Endodermal cell (in vitro differentiated cells): ENCODE results near the gene CYSTM1. TPM values are rescaled to one million over a fixed set of nuclear protein-coding genes. Genes with fewer than 3 reads are reported as not detected.

Source experiments
- DNase-seq: peaks from one replicate; pipeline ENCODE4 v3.0.0-alpha.2; 2017
- H3K27ac ChIP-seq: 2 replicates; pipeline ENCODE4 v1.5.1; 2013; ENCODE audit warnings: mild to moderate bottlenecking, low read depth, low read length, moderate library complexity
- H3K27me3 ChIP-seq: 2 replicates; pipeline ENCODE4 v1.6.1; 2013; ENCODE audit warnings: mild to moderate bottlenecking, low read length, moderate library complexity; ENCODE audit not compliant: insufficient read depth, control insufficient read depth, poor library complexity, severe bottlenecking
- H3K36me3 ChIP-seq: 2 replicates; pipeline ENCODE4 v1.7.0; 2013; ENCODE audit warnings: mild to moderate bottlenecking, low read length, moderate library complexity; ENCODE audit not compliant: control insufficient read depth, insufficient read depth
- H3K4me1 ChIP-seq: one replicate; pipeline ENCODE4 v1.7.0; 2013; ENCODE audit warnings: low read length; ENCODE audit not compliant: control insufficient read depth, insufficient read depth
- H3K4me3 ChIP-seq: 2 replicates; pipeline ENCODE4 v1.5.1; 2013; ENCODE audit warnings: mild to moderate bottlenecking, low read length, moderate library complexity
- H3K9ac ChIP-seq: 2 replicates; pipeline ENCODE4 v1.6.1; 2013; ENCODE audit warnings: mild to moderate bottlenecking, low read length, moderate library complexity; ENCODE audit not compliant: poor library complexity, severe bottlenecking; ENCODE audit errors: extremely low read depth
- H3K9me3 ChIP-seq: 2 replicates; pipeline ENCODE4 v1.6.1; 2013; ENCODE audit warnings: mild to moderate bottlenecking, low read length, moderate library complexity; ENCODE audit not compliant: control insufficient read depth
- H3K27ac Mint-ChIP-seq: 2 replicates; pipeline ENCODE4 v1.8.0; 2020; ENCODE audit warnings: mixed read lengths
- H3K27me3 Mint-ChIP-seq: 2 replicates; pipeline ENCODE4 v1.8.0; 2021; ENCODE audit warnings: mild to moderate bottlenecking, mixed read lengths; ENCODE audit not compliant: insufficient read depth
- H3K36me3 Mint-ChIP-seq: 2 replicates; pipeline ENCODE4 v1.8.0; 2020; ENCODE audit warnings: low read depth, mixed read lengths
- H3K4me1 Mint-ChIP-seq: 2 replicates; pipeline ENCODE4 v1.8.0; 2020; ENCODE audit warnings: mixed read lengths
- H3K4me3 Mint-ChIP-seq: 2 replicates; pipeline ENCODE4 v1.8.0; 2020; ENCODE audit warnings: mild to moderate bottlenecking, moderate library complexity, mixed read lengths
- H3K9me3 Mint-ChIP-seq: 2 replicates; pipeline ENCODE4 v1.8.0; 2020; ENCODE audit warnings: mild to moderate bottlenecking, mixed read lengths
- CTCF ChIP-seq: fragments of 200-600 bp; sonication (generic); conservative IDR thresholded peaks from 2 replicates; pipeline ENCODE4 v1.5.0; 2021; ENCODE audit warnings: antibody characterized with exemption, mild to moderate bottlenecking
- WGBS, 2 experiments: methylation state at CpG; one replicate each; pipeline versions ENCODE4 v1.1.5 to v1.1.7; 2013; ENCODE audit warnings: missing lambda C conversion rate in 2 of 2, mixed read lengths in 1 of 2; ENCODE audit not compliant: insufficient coverage in 1 of 2, insufficient read length in 1 of 2; 5-methylcytosine and 5-hydroxymethylcytosine counted together
- total RNA-seq, 2 donors: library from RNA; stranded (reverse); fragmentation: NEBNext Ultra II Directional in 1 of 2; extraction: Animal tissue kit (Norgen Biotek cat#: 25700) in 1 of 2; gene quantifications; 2 replicates in 1 of 2; 3 replicates in 1 of 2; pipeline ENCODE4 v1.2.1, GENCODE V29; 2021

Gene CYSTM1
- total RNA-seq, 2 donors from 2014 or later = 30.7 to 38.1 TPM

- H3K27ac ChIP-seq = no peak overlapping the region
- TF ChIP-seq CTCF = no peak
- no peak for DNase-seq
- no peaks in the 10 kb centered on the region for H3K9me3 ChIP-seq
- no peaks in the 10 kb centered on the region for H3K36me3 ChIP-seq
- Mint-ChIP-seq H3K9me3 (no peaks in the 10 kb centered on the region), H3K27ac (no peak overlapping the region), H3K4me1 (peaks cover 40% of the 10 kb centered on the region), H3K36me3 (peaks cover 6% of the 10 kb centered on the region), H3K4me3 (no peak overlapping the region), H3K27me3 (peaks cover 2% of the 10 kb centered on the region)
- H3K9ac ChIP-seq = no peak overlapping the region
- H3K4me3 ChIP-seq = no peak overlapping the region
- H3K4me1 ChIP-seq = no peaks in the 10 kb centered on the region
- WGBS, 2 experiments = 89% methylated on average over 2 of the region's 2 CpGs; no CpG with 5 or more reads in 1 of the 2 experiments
- H3K27me3 ChIP-seq = peaks cover 14% of the 10 kb centered on the region
Observed at GRCh38 chr5:140189253-140189652, 14.3 kb downstream of the CYSTM1 start.

- Histone ChIP-seq H3K27me3 (peaks cover 4% of the 10 kb centered on the region), H3K9ac (no peak overlapping the region), H3K36me3 (peaks cover 8% of the 10 kb centered on the region), H3K4me3 (no peak overlapping the region), H3K27ac (no peak overlapping the region), H3K4me1 (peaks cover 4% of the 10 kb centered on the region), H3K9me3 (no peaks in the 10 kb centered on the region)
- DNase-seq = no peak
- no peaks in the 10 kb centered on the region for H3K9me3 Mint-ChIP-seq
- H3K36me3 Mint-ChIP-seq = peaks cover 10% of the 10 kb centered on the region
- WGBS, 2 experiments = 91% methylated on average over 3 of the region's 3 CpGs; no CpG with 5 or more reads in 1 of the 2 experiments
- H3K27me3 Mint-ChIP-seq = no peaks in the 10 kb centered on the region
- H3K4me1 Mint-ChIP-seq = peaks cover 48% of the 10 kb centered on the region
- no peak for TF ChIP-seq CTCF
- H3K27ac Mint-ChIP-seq = no peak overlapping the region
- H3K4me3 Mint-ChIP-seq = no peak overlapping the region
Observed at GRCh38 chr5:140189977-140190871, 15.2 kb downstream of the CYSTM1 start.

- Mint-ChIP-seq H3K4me1 (peaks cover 48% of the 10 kb centered on the region), H3K36me3 (peaks cover 11% of the 10 kb centered on the region), H3K9me3 (no peaks in the 10 kb centered on the region), H3K27me3 (no peaks in the 10 kb centered on the region), H3K4me3 (no peak overlapping the region), H3K27ac (no peak overlapping the region)
- no peak for TF ChIP-seq CTCF
- WGBS, 2 experiments = 0% methylated on average over 1 of the region's 1 CpG; no CpG with 5 or more reads in 1 of the 2 experiments
- no peaks in the 10 kb centered on the region for H3K9me3 ChIP-seq
- no peak overlapping the region for H3K27ac ChIP-seq
- H3K9ac ChIP-seq = no peak overlapping the region
- no peak for DNase-seq
- H3K27me3 ChIP-seq = no peaks in the 10 kb centered on the region
- no peak overlapping the region for H3K4me3 ChIP-seq
- peaks cover 4% of the 10 kb centered on the region for H3K4me1 ChIP-seq
- peaks cover 8% of the 10 kb centered on the region for H3K36me3 ChIP-seq
Observed at GRCh38 chr5:140190872-140191218, 15.9 kb downstream of the CYSTM1 start.
